GM06990 (cell line): ENCODE measurements around the gene UBE2N.
"Not testable (repeated sequence)": the region's sequence is repeated elsewhere in the genome, so short reads cannot be mapped to it uniquely, and the experiment has no call there.

ENCODE experiments used
- DNase-seq: peaks from one replicate; pipeline ENCODE4 v3.0.0-alpha.2; 2011; ENCODE audit not compliant: insufficient read length; ENCODE audit errors: extremely low read depth
- H3K27me3 ChIP-seq: replicated peaks from 2 replicates; pipeline ENCODE4 v1.6.0; 2011; ENCODE audit warnings: low read length; ENCODE audit not compliant: control insufficient read depth, insufficient read depth
- H3K36me3 ChIP-seq: 2 replicates; pipeline ENCODE4 v1.5.1; 2011; ENCODE audit warnings: low read length; ENCODE audit not compliant: control insufficient read depth, insufficient read depth
- H3K4me3 ChIP-seq: replicated peaks from 2 replicates; pipeline ENCODE4 v1.5.1; 2011; ENCODE audit warnings: low read depth, mild to moderate bottlenecking, control low read depth, low read length
- CTCF ChIP-seq: IDR thresholded peaks from 2 replicates; pipeline ENCODE4 v1.5.1; 2011; ENCODE audit warnings: low read length, control low read depth, mild to moderate bottlenecking, inconsistent platforms; ENCODE audit not compliant: insufficient read depth, poor library complexity, severe bottlenecking

The UBE2N gene

GRCh38 chr12:93402333-93403311 lies 39.1 kb downstream of the UBE2N start:
- Histone ChIP-seq H3K27me3 (no peaks in the 10 kb centered on the region), H3K36me3 (peaks cover 3% of the 10 kb centered on the region), H3K4me3 (no peak overlapping the region)
- no peak for DNase-seq
- TF ChIP-seq CTCF, result no peak

GRCh38 chr12:93399183-93399863 lies 42.4 kb downstream of the UBE2N start:
- not testable (repeated sequence) for DNase-seq, H3K36me3 ChIP-seq, H3K4me3 ChIP-seq, H3K27me3 ChIP-seq

GRCh38 chr12:93397412-93397811 lies 44.3 kb downstream of the UBE2N start:
- no peak for TF ChIP-seq CTCF
- H3K27me3 ChIP-seq, result no peaks in the 10 kb centered on the region
- DNase-seq, result no peak
- peaks cover 6% of the 10 kb centered on the region for H3K36me3 ChIP-seq
- H3K4me3 ChIP-seq, result no peak overlapping the region

- H3K36me3 ChIP-seq, result peaks cover 6% of the 10 kb centered on the region
- DNase-seq, result no peak
- no peak for TF ChIP-seq CTCF
- no peak overlapping the region for H3K4me3 ChIP-seq
- H3K27me3 ChIP-seq, result no peaks in the 10 kb centered on the region
These were observed 48.3 kb downstream of the UBE2N start for GRCh38 chr12:93393425-93393824.

GRCh38 chr12:93390549-93391297 lies 51.0 kb downstream of the UBE2N start:
- DNase-seq, result no peak
- no peak for TF ChIP-seq CTCF

GRCh38 chr12:93390031-93390430 lies 51.7 kb downstream of the UBE2N start:
- Histone ChIP-seq H3K36me3 (peaks cover 2% of the 10 kb centered on the region), H3K4me3 (no peak overlapping the region), H3K27me3 (no peaks in the 10 kb centered on the region)
- DNase-seq, result no peak
- no peak for TF ChIP-seq CTCF

More at GRCh38 chr12:93390549-93391297, 51.0 kb downstream of the UBE2N start:
- H3K27me3 ChIP-seq, result no peaks in the 10 kb centered on the region
- no peaks in the 10 kb centered on the region; the same call in none of the 2 replicates for H3K36me3 ChIP-seq
- no peak overlapping the region for H3K4me3 ChIP-seq
